HEK293T (cell line): Measurements from ENCODE around the gene ITSN1.

Experiments used
- FOXK2 ChIP-seq: fragments of 450-650 bp; IDR thresholded peaks from 2 replicates; pipeline ENCODE4 v1.6.1; 2016; ENCODE audit warnings: mild to moderate bottlenecking
- LEF1 ChIP-seq: fragments of 450-650 bp; IDR thresholded peaks from 2 replicates; pipeline ENCODE4 v1.6.1; 2017; ENCODE audit warnings: mild to moderate bottlenecking, borderline replicate concordance

- no peak for TF ChIP-seq LEF1
- no peak for TF ChIP-seq FOXK2
Measured at GRCh38 chr21:33839806-33840205, 197.5 kb downstream of the ITSN1 start.
